HFFc6 (cell line): ENCODE results near the gene DUSP22. TPM values are rescaled to one million over a fixed set of nuclear protein-coding genes. Genes with fewer than 3 reads are reported as not detected.

ENCODE experiments used
- DNase-seq: peaks from one replicate; pipeline ENCODE4 v3.0.0-alpha.2; 2018
- H3K27ac Mint-ChIP-seq: 2 replicates; pipeline ENCODE4 v1.8.0; 2020; ENCODE audit warnings: mild to moderate bottlenecking, mixed read lengths
- H3K27me3 Mint-ChIP-seq: 2 replicates; pipeline ENCODE4 v1.8.0; 2021; ENCODE audit warnings: mild to moderate bottlenecking, moderate library complexity, mixed read lengths; ENCODE audit not compliant: insufficient read depth
- H3K36me3 Mint-ChIP-seq: 2 replicates; pipeline ENCODE4 v1.8.0; 2021; ENCODE audit warnings: low read depth, mixed read lengths
- H3K4me1 Mint-ChIP-seq: 2 replicates; pipeline ENCODE4 v1.8.0; 2020; ENCODE audit warnings: low read depth, mixed read lengths
- H3K4me3 Mint-ChIP-seq: 2 replicates; pipeline ENCODE4 v1.8.0; 2020; ENCODE audit warnings: mild to moderate bottlenecking, moderate library complexity, mixed read lengths
- H3K9me3 Mint-ChIP-seq: 2 replicates; pipeline ENCODE4 v1.8.0; 2020; ENCODE audit warnings: mild to moderate bottlenecking, mixed read lengths
- total RNA-seq, 6 experiments: library from RNA; stranded (reverse); fragmentation: NEBNext Ultra II Directional; extraction: Animal tissue kit (Norgen Biotek cat#: 25700); gene quantifications; 2 replicates in 1 of 6; 3 replicates in 5 of 6; pipeline ENCODE4 v1.2.3, GENCODE V29; 2021
- TF ChIP-seq, protein P1 (sequence below): fragments of 200-600 bp; sonication (generic); IDR thresholded peaks from 2 replicates; pipeline ENCODE4 v1.5.0; 2021; ENCODE audit warnings: antibody characterized with exemption, mild to moderate bottlenecking

DUSP22 gene
- total RNA-seq, 6 experiments from 2014 or later, result 6.8 to 11.9 (median 9.2) TPM

DNA sequence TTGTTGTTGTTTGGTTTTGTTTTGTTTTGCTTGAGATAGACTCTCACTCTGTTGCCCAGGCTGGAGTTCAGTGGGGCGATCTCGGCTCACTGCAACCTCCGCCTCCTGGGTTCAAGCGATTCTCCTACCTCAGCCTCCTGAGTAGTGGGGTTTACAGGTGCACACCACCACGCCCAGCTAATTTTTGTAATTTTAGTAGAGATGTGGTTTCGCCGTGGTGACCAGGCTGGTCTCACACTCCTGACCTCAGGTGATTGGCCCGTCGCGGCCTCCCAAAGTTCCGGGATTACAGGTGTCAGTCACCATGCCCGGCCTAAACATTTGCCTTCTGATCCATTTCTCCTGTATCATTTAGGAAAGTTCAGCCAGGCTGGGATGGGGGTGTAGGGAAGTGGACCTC is 17.7 kb downstream of the DUSP22 start:
- TF ChIP-seq, protein P1, sequence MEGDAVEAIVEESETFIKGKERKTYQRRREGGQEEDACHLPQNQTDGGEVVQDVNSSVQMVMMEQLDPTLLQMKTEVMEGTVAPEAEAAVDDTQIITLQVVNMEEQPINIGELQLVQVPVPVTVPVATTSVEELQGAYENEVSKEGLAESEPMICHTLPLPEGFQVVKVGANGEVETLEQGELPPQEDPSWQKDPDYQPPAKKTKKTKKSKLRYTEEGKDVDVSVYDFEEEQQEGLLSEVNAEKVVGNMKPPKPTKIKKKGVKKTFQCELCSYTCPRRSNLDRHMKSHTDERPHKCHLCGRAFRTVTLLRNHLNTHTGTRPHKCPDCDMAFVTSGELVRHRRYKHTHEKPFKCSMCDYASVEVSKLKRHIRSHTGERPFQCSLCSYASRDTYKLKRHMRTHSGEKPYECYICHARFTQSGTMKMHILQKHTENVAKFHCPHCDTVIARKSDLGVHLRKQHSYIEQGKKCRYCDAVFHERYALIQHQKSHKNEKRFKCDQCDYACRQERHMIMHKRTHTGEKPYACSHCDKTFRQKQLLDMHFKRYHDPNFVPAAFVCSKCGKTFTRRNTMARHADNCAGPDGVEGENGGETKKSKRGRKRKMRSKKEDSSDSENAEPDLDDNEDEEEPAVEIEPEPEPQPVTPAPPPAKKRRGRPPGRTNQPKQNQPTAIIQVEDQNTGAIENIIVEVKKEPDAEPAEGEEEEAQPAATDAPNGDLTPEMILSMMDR, result no peak
- Mint-ChIP-seq H3K4me3 (no peak overlapping the region), H3K36me3 (no peaks in the 10 kb centered on the region; the same call in 1 of the 2 replicates), H3K27me3 (no peaks in the 10 kb centered on the region), H3K27ac (no peak overlapping the region), H3K9me3 (peaks cover 9% of the 10 kb centered on the region), H3K4me1 (no peaks in the 10 kb centered on the region)
- no peak for DNase-seq

DNA sequence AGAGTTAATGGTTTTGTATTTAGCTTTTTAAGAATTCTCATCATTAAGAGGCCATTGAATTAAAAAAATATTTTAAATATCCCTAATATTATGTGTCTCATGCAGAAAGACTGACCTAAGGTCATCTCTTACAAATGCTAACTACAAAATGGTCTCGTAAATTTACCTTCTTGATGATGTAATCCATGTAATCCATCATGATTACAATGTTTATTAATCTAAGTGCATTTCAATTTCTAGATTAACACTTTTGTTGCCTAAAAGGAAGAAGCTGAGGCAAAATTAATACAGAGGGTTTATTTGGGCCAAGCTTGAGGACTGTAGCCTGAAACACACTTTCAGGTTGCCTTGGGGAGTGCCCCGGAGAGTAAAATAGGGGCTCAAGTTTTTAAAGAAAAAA is 18.4 kb downstream of the DUSP22 start:
- peaks cover 9% of the 10 kb centered on the region; the same call in 1 of the 2 replicates for H3K9me3 Mint-ChIP-seq
- TF ChIP-seq, protein P1, result no peak
- H3K36me3 Mint-ChIP-seq, result no peaks in the 10 kb centered on the region
- H3K4me1 Mint-ChIP-seq, result no peaks in the 10 kb centered on the region
- no peak for DNase-seq
- H3K27me3 Mint-ChIP-seq, result no peaks in the 10 kb centered on the region
- no peak overlapping the region for H3K4me3 Mint-ChIP-seq
- H3K27ac Mint-ChIP-seq, result no peak overlapping the region

DNA sequence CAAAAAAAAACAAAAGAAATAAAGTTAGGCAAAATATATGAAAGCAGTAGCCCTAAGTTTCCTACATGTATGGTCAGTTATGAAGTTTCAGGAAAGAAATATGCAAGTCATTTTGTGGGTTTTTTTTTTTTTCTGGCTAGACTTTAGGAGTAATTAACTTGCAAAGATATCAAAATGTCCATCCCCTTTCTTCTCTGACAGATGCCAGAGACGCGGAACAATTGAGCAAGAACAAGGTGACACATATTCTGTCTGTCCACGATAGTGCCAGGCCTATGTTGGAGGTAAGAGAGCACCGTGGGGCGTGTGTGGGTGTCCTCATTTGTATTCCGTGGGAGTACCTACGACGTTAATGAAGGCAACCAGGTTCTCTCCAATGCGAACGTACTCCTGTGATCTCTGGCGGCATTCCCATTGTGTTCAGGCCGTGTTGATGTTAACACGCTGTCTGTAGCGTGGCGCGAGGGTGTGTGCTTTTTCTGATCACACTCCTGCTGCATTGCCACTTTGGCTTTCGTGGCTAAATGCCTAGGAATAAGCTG is 19.5 kb downstream of the DUSP22 start:
- Mint-ChIP-seq H3K4me1 (no peaks in the 10 kb centered on the region), H3K27me3 (no peaks in the 10 kb centered on the region), H3K4me3 (no peak overlapping the region), H3K36me3 (no peaks in the 10 kb centered on the region), H3K9me3 (peaks cover 9% of the 10 kb centered on the region; the same call in 1 of the 2 replicates), H3K27ac (no peak overlapping the region)
- DNase-seq, result no peak
- TF ChIP-seq, protein P1, result no peak

- peaks cover 3% of the 10 kb centered on the region; the same call in 1 of the 2 replicates for H3K9me3 Mint-ChIP-seq
- H3K27me3 Mint-ChIP-seq, result no peaks in the 10 kb centered on the region
- no peaks in the 10 kb centered on the region for H3K36me3 Mint-ChIP-seq
- no peak for DNase-seq
- no peak overlapping the region for H3K27ac Mint-ChIP-seq
- H3K4me3 Mint-ChIP-seq, result no peak overlapping the region
- TF ChIP-seq, protein P1, result no peak
- H3K4me1 Mint-ChIP-seq, result no peaks in the 10 kb centered on the region
Observed at GRCh38 chr6:313087-313486, 20.8 kb downstream of the DUSP22 start.

- H3K4me3 Mint-ChIP-seq, result no peak overlapping the region
- no peaks in the 10 kb centered on the region for H3K4me1 Mint-ChIP-seq
- TF ChIP-seq, protein P1, result no peak
- no peaks in the 10 kb centered on the region for H3K9me3 Mint-ChIP-seq
- no peaks in the 10 kb centered on the region for H3K36me3 Mint-ChIP-seq
- no peaks in the 10 kb centered on the region for H3K27me3 Mint-ChIP-seq
- no peak for DNase-seq
- H3K27ac Mint-ChIP-seq, result no peak overlapping the region
Observed at GRCh38 chr6:313917-314316, 21.6 kb downstream of the DUSP22 start.

DNA sequence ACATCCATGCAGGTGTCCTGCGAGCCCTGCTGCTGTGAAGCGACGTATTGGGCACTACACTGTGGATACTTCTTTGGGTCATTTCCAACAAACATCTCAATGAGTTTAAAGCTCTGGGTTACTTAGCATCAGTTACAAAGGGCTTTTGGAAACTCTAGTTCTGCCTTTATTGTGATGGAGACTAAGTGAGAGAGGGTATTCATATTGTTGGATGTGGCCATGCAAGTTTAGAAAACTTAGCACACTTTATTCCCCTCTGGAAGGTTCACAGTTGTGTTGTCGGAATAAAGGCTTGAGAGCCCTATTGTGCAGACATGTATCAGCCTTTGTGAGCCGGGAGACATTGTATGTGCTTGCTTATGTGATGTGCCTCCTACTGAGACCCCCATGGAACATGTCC is 22.1 kb downstream of the DUSP22 start:
- Mint-ChIP-seq H3K9me3 (no peaks in the 10 kb centered on the region), H3K4me3 (no peak overlapping the region), H3K27ac (no peak overlapping the region), H3K27me3 (no peaks in the 10 kb centered on the region), H3K4me1 (no peaks in the 10 kb centered on the region), H3K36me3 (no peaks in the 10 kb centered on the region)
- TF ChIP-seq, protein P1, result no peak
- DNase-seq, result no peak
